SU-DHL-6 (cell line): ENCODE measurements around the gene CD72.
"Not testable (repeated sequence)": the region's sequence is repeated elsewhere in the genome, so short reads cannot be mapped to it uniquely, and the experiment has no call there.

ENCODE experiments used
- H2AFZ ChIP-seq: fragments of 200-600 bp; sonication (generic); 2 replicates; pipeline ENCODE4 v1.6.1; 2014; ENCODE audit warnings: low read depth, mild to moderate bottlenecking, moderate library complexity, mixed read lengths, antibody characterized with exemption, low read length; ENCODE audit not compliant: severe bottlenecking
- H3F3A ChIP-seq: fragments of 200-600 bp; shearing (Covaris generic); 2 replicates; pipeline ENCODE4 v1.6.0; 2016; ENCODE audit warnings: antibody characterized with exemption, mild to moderate bottlenecking; ENCODE audit not compliant: insufficient read depth
- H3K27ac ChIP-seq: fragments of 200-600 bp; sonication (generic); 2 replicates; pipeline ENCODE4 v1.5.1; 2016; ENCODE audit warnings: low read depth, mild to moderate bottlenecking, low read length, moderate library complexity, mixed read lengths
- H3K27me3 ChIP-seq: fragments of 200-600 bp; sonication (generic), shearing (Covaris generic); 2 replicates; pipeline ENCODE4 v1.6.0; 2014; ENCODE audit warnings: mild to moderate bottlenecking, low read length
- H3K36me3 ChIP-seq: fragments of 200-600 bp; sonication (generic); 2 replicates; pipeline ENCODE4 v1.6.1; 2014; ENCODE audit warnings: mild to moderate bottlenecking, low read length, mixed read lengths
- H3K4me2 ChIP-seq: fragments of 300-600, 200-600 bp; shearing (Covaris generic), sonication (generic); 2 replicates; pipeline ENCODE4 v1.6.0; 2014; ENCODE audit warnings: low read length, low read depth, mild to moderate bottlenecking; ENCODE audit not compliant: poor library complexity, severe bottlenecking
- H3K4me3 ChIP-seq: fragments of 200-600 bp; sonication (generic); 2 replicates; pipeline ENCODE4 v1.5.1; 2014; ENCODE audit warnings: antibody characterized with exemption, low read length, mild to moderate bottlenecking, mixed read lengths; ENCODE audit not compliant: insufficient read depth, poor library complexity, severe bottlenecking
- H3K79me2 ChIP-seq: fragments of 200-600 bp; sonication (generic); 2 replicates; pipeline ENCODE4 v1.6.1; 2014; ENCODE audit warnings: mild to moderate bottlenecking, low read length, moderate library complexity; ENCODE audit not compliant: insufficient read depth
- H3K9ac ChIP-seq: fragments of 200-600 bp; sonication (generic); 2 replicates; pipeline ENCODE4 v1.7.0; 2014; ENCODE audit warnings: mild to moderate bottlenecking, low read length
- H3K9me2 ChIP-seq: fragments of 200-600 bp; sonication (generic); replicated peaks from 2 replicates; pipeline ENCODE4 v1.6.1; 2014; ENCODE audit warnings: low read length; ENCODE audit not compliant: insufficient read depth
- H3K9me3 ChIP-seq: fragments of 200-600 bp; sonication (generic); 2 replicates; pipeline ENCODE4 v1.6.1; 2014; ENCODE audit warnings: low read length, mixed read lengths; ENCODE audit not compliant: insufficient read depth
- H4K20me1 ChIP-seq: fragments of 200-600 bp; sonication (generic); 2 replicates; pipeline ENCODE4 v1.6.1; 2014; ENCODE audit warnings: low read depth, mild to moderate bottlenecking, antibody characterized with exemption, low read length, moderate library complexity, mixed read lengths
- CTCF ChIP-seq: fragments of 200-600 bp; sonication (generic); IDR thresholded peaks from one replicate; pipeline ENCODE4 v1.5.1; 2017; ENCODE audit warnings: antibody characterized with exemption, mild to moderate bottlenecking, low read length, moderate library complexity; ENCODE audit not compliant: insufficient read depth, poor library complexity, severe bottlenecking
- EZH2phosphoT487 ChIP-seq: fragments of 200-600 bp; sonication (generic), shearing (Covaris generic); conservative IDR thresholded peaks from 2 replicates; pipeline ENCODE4 v1.6.1; 2018; ENCODE audit warnings: mild to moderate bottlenecking, antibody characterized with exemption, low read length, moderate library complexity, mixed read lengths

Gene CD72

GRCh38 chr9:35593581-35593980 is 24.6 kb downstream of the CD72 start:
- no peak overlapping the region for H3K4me2 ChIP-seq
- H3K36me3 ChIP-seq: no peaks in the 10 kb centered on the region; the same call in 1 of the 2 replicates
- H3K9me2 ChIP-seq: no peaks in the 10 kb centered on the region
- no peaks in the 10 kb centered on the region for H4K20me1 ChIP-seq
- no peak overlapping the region for H3K9ac ChIP-seq
- H3K79me2 ChIP-seq: no peaks in the 10 kb centered on the region
- no peaks in the 10 kb centered on the region for H3F3A ChIP-seq
- H3K27ac ChIP-seq: no peak overlapping the region
- peaks cover 9% of the 10 kb centered on the region for H3K9me3 ChIP-seq
- H3K4me3 ChIP-seq: no peak overlapping the region
- TF ChIP-seq CTCF: no peak
- TF ChIP-seq EZH2phosphoT487: no peak
- no peaks in the 10 kb centered on the region for H3K27me3 ChIP-seq
- H2AFZ ChIP-seq: no peak overlapping the region

- H3K9ac ChIP-seq, H3K9me3 ChIP-seq, H3K27me3 ChIP-seq, H3K4me3 ChIP-seq, H4K20me1 ChIP-seq, H3K36me3 ChIP-seq, H3K27ac ChIP-seq, H3K79me2 ChIP-seq, H3F3A ChIP-seq, H3K4me2 ChIP-seq, H3K9me2 ChIP-seq, H2AFZ ChIP-seq: not testable (repeated sequence)
Measured at GRCh38 chr9:35588506-35588905, 29.7 kb downstream of the CD72 start.

GRCh38 chr9:35584681-35585080 is 33.5 kb downstream of the CD72 start:
- not testable (repeated sequence) for H3K27ac ChIP-seq, H3K4me3 ChIP-seq, H3K9me3 ChIP-seq, H3F3A ChIP-seq, H3K79me2 ChIP-seq, H4K20me1 ChIP-seq, H3K36me3 ChIP-seq, H3K27me3 ChIP-seq, H2AFZ ChIP-seq, H3K9ac ChIP-seq, H3K4me2 ChIP-seq, H3K9me2 ChIP-seq

- not testable (repeated sequence) for H3K9me3 ChIP-seq, H3K36me3 ChIP-seq, H3K4me2 ChIP-seq, H3K27me3 ChIP-seq, H3K9ac ChIP-seq, H3K27ac ChIP-seq, H2AFZ ChIP-seq, H3K9me2 ChIP-seq, H3K4me3 ChIP-seq, H3F3A ChIP-seq, H4K20me1 ChIP-seq, H3K79me2 ChIP-seq
Measured at GRCh38 chr9:35583521-35583920, 34.7 kb downstream of the CD72 start.

GRCh38 chr9:35579659-35580227 is 38.5 kb downstream of the CD72 start:
- H3K9ac ChIP-seq, H3K27ac ChIP-seq, H3K9me2 ChIP-seq, H3K4me2 ChIP-seq, H3K27me3 ChIP-seq, H4K20me1 ChIP-seq, H3K4me3 ChIP-seq, H3K36me3 ChIP-seq, H3K9me3 ChIP-seq, H3K79me2 ChIP-seq, H3F3A ChIP-seq, H2AFZ ChIP-seq: not testable (repeated sequence)
